Effector memory CD8-positive, alpha-beta T cell (primary cell): Measurements from ENCODE around the gene SLC22A2.

Experiments
- ATAC-seq: fragments of 150-1000 bp; cut with Tn5 transposase; replicated peaks from 2 replicates; pipeline ENCODE4 v1.10.0; 2021; ENCODE audit warnings: mild to moderate bottlenecking, moderate library complexity
- DNase-seq, 3 experiments: peaks; one replicate each; pipeline ENCODE4 v3.0.0; 2021
- H3K27ac Mint-ChIP-seq, 2 donors: one replicate each; pipeline ENCODE4 v1.8.0; 2022; ENCODE audit warnings: mild to moderate bottlenecking in 2 of 2, mixed read lengths in 2 of 2, moderate library complexity in 2 of 2
- H3K27me3 Mint-ChIP-seq, 2 donors: one replicate each; pipeline ENCODE4 v1.8.0; 2022; ENCODE audit warnings: mixed read lengths in 2 of 2
- H3K36me3 Mint-ChIP-seq: one replicate; pipeline ENCODE4 v1.8.0; 2022; ENCODE audit warnings: mild to moderate bottlenecking, moderate library complexity, mixed read lengths; ENCODE audit not compliant: insufficient read depth
- H3K4me1 Mint-ChIP-seq, 2 donors: one replicate each; pipeline ENCODE4 v1.8.0; 2022; ENCODE audit warnings: low read depth in 2 of 2, mixed read lengths in 2 of 2
- H3K4me3 Mint-ChIP-seq, 2 donors: one replicate each; pipeline ENCODE4 v1.8.0; 2022; ENCODE audit warnings: mild to moderate bottlenecking in 2 of 2, mixed read lengths in 2 of 2, moderate library complexity in 2 of 2
- H3K9me3 Mint-ChIP-seq, 2 donors: one replicate each; pipeline ENCODE4 v1.8.0; 2022; ENCODE audit warnings: mixed read lengths in 2 of 2

Gene SLC22A2

GRCh38 chr6:160174681-160175080, 83.9 kb downstream of the SLC22A2 start:
- no peaks in the 10 kb centered on the region for H3K36me3 Mint-ChIP-seq
- no peaks in the 10 kb centered on the region for H3K9me3 Mint-ChIP-seq
- no peak overlapping the region for H3K4me3 Mint-ChIP-seq
- DNase-seq: no peak
- peaks cover 33 to 37% of the 10 kb centered on the region in 2 donors for H3K27me3 Mint-ChIP-seq
- no peaks in the 10 kb centered on the region for H3K4me1 Mint-ChIP-seq
- no peak for ATAC-seq
- H3K27ac Mint-ChIP-seq: no peak overlapping the region

- Mint-ChIP-seq H3K4me1 (no peaks in the 10 kb centered on the region), H3K27ac (no peak overlapping the region), H3K9me3 (no peaks in the 10 kb centered on the region)
These were observed 84.7 kb downstream of the SLC22A2 start for GRCh38 chr6:160173806-160174527.

GRCh38 chr6:160172704-160173103, 85.9 kb downstream of the SLC22A2 start:
- peaks cover 35 to 40% of the 10 kb centered on the region in 2 donors for H3K27me3 Mint-ChIP-seq
- no peak for ATAC-seq

More at GRCh38 chr6:160173806-160174527, 84.7 kb downstream of the SLC22A2 start:
- DNase-seq (no peak), ATAC-seq (no peak)
- H3K27me3 Mint-ChIP-seq: peaks cover 33 to 39% of the 10 kb centered on the region in 2 donors
- no peaks in the 10 kb centered on the region for H3K36me3 Mint-ChIP-seq
- no peak overlapping the region for H3K4me3 Mint-ChIP-seq

GRCh38 chr6:160170018-160170680, 88.5 kb downstream of the SLC22A2 start:
- ATAC-seq (no peak), DNase-seq (no peak)
- H3K4me1 Mint-ChIP-seq: no peaks in the 10 kb centered on the region
- H3K27ac Mint-ChIP-seq: no peak overlapping the region
- H3K9me3 Mint-ChIP-seq: no peaks in the 10 kb centered on the region
- H3K4me3 Mint-ChIP-seq: no peak overlapping the region
- peaks cover 42 to 62% of the 10 kb centered on the region in 2 donors for H3K27me3 Mint-ChIP-seq
- H3K36me3 Mint-ChIP-seq: no peaks in the 10 kb centered on the region

More at GRCh38 chr6:160172704-160173103, 85.9 kb downstream of the SLC22A2 start:
- Mint-ChIP-seq H3K36me3 (no peaks in the 10 kb centered on the region), H3K9me3 (no peaks in the 10 kb centered on the region), H3K4me3 (no peak overlapping the region), H3K27ac (no peak overlapping the region), H3K4me1 (no peaks in the 10 kb centered on the region)
- no peak for DNase-seq

GRCh38 chr6:160167604-160168399, 90.8 kb downstream of the SLC22A2 start:
- DNase-seq (no peak), ATAC-seq (no peak)
- H3K4me3 Mint-ChIP-seq: no peak overlapping the region
- H3K4me1 Mint-ChIP-seq: no peaks in the 10 kb centered on the region
- H3K9me3 Mint-ChIP-seq: no peaks in the 10 kb centered on the region
- no peak overlapping the region for H3K27ac Mint-ChIP-seq
- peaks cover 35 to 59% of the 10 kb centered on the region in 2 donors for H3K27me3 Mint-ChIP-seq
- no peaks in the 10 kb centered on the region for H3K36me3 Mint-ChIP-seq
